WTC11 (cell line): ENCODE measurements around the gene HLA-A.

Source experiments
- CBFB ChIP-seq: sonication (generic); formaldehyde crosslinking; IDR thresholded peaks from 2 replicates; pipeline ENCODE4 v1.8.1; 2022; ENCODE audit warnings: mild to moderate bottlenecking, low read depth, missing genetic modification reagents
- ETV6 ChIP-seq: sonication (generic); formaldehyde crosslinking; IDR thresholded peaks from 2 replicates; pipeline ENCODE4 v1.8.1; 2022; ENCODE audit warnings: mild to moderate bottlenecking, missing genetic modification reagents
- JUN ChIP-seq: sonication (generic); formaldehyde crosslinking; IDR thresholded peaks from 2 replicates; pipeline ENCODE4 v1.8.0; 2023; ENCODE audit warnings: mild to moderate bottlenecking, missing genetic modification reagents
- NFYB ChIP-seq: sonication (generic); formaldehyde crosslinking; conservative IDR thresholded peaks from 2 replicates; pipeline ENCODE4 v1.8.0; 2022; ENCODE audit warnings: low read depth, missing genetic modification reagents
- NR2C2 ChIP-seq: sonication (generic); formaldehyde crosslinking; IDR thresholded peaks from 2 replicates; pipeline ENCODE4 v1.8.0; 2022; ENCODE audit warnings: mild to moderate bottlenecking, missing genetic modification reagents
- SP1 ChIP-seq: sonication (generic); formaldehyde crosslinking; conservative IDR thresholded peaks from 2 replicates; pipeline ENCODE4 v1.8.1; 2022; ENCODE audit warnings: missing genetic modification reagents
- ZNF232 ChIP-seq: sonication (generic); formaldehyde crosslinking; IDR thresholded peaks from 2 replicates; pipeline ENCODE4 v1.8.0; 2022; ENCODE audit warnings: mild to moderate bottlenecking, missing genetic modification reagents
- ZNF423 ChIP-seq: fragments of 250-450 bp; sonication (Bioruptor Pico); IDR thresholded peaks from 2 replicates; pipeline ENCODE4 v2.1.2; 2022; ENCODE audit warnings: mild to moderate bottlenecking, moderate library complexity
- TF ChIP-seq, protein P1 (sequence below): fragments of 200-600 bp; IDR thresholded peaks from 2 replicates; pipeline ENCODE4 v1.8.0; 2022; ENCODE audit warnings: antibody characterized with exemption
- TF ChIP-seq, protein P2 (sequence below): sonication (generic); formaldehyde crosslinking; IDR thresholded peaks from 2 replicates; pipeline ENCODE4 v1.8.1; 2022; ENCODE audit warnings: low read depth, missing genetic modification reagents, borderline replicate concordance

GRCh38 chr6:29968905-29969304 lies 26.6 kb downstream of the HLA-A start:
- TF ChIP-seq NR2C2 (CRISPR knock-in tag): no peak
- TF ChIP-seq, protein P1, sequence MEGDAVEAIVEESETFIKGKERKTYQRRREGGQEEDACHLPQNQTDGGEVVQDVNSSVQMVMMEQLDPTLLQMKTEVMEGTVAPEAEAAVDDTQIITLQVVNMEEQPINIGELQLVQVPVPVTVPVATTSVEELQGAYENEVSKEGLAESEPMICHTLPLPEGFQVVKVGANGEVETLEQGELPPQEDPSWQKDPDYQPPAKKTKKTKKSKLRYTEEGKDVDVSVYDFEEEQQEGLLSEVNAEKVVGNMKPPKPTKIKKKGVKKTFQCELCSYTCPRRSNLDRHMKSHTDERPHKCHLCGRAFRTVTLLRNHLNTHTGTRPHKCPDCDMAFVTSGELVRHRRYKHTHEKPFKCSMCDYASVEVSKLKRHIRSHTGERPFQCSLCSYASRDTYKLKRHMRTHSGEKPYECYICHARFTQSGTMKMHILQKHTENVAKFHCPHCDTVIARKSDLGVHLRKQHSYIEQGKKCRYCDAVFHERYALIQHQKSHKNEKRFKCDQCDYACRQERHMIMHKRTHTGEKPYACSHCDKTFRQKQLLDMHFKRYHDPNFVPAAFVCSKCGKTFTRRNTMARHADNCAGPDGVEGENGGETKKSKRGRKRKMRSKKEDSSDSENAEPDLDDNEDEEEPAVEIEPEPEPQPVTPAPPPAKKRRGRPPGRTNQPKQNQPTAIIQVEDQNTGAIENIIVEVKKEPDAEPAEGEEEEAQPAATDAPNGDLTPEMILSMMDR: no peak
- no peak for TF ChIP-seq NFYB (CRISPR knock-in tag)
- no peak for TF ChIP-seq ZNF232 (CRISPR knock-in tag)
- TF ChIP-seq SP1 (CRISPR knock-in tag): no peak
- TF ChIP-seq, protein P2, sequence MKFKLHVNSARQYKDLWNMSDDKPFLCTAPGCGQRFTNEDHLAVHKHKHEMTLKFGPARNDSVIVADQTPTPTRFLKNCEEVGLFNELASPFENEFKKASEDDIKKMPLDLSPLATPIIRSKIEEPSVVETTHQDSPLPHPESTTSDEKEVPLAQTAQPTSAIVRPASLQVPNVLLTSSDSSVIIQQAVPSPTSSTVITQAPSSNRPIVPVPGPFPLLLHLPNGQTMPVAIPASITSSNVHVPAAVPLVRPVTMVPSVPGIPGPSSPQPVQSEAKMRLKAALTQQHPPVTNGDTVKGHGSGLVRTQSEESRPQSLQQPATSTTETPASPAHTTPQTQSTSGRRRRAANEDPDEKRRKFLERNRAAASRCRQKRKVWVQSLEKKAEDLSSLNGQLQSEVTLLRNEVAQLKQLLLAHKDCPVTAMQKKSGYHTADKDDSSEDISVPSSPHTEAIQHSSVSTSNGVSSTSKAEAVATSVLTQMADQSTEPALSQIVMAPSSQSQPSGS (CRISPR knock-in tag): no peak
- no peak for TF ChIP-seq ETV6 (CRISPR knock-in tag)
- no peak for TF ChIP-seq ZNF423
- TF ChIP-seq JUN (CRISPR knock-in tag): no peak
- TF ChIP-seq CBFB (CRISPR knock-in tag): no peak
